Measurements from ENCODE around the gene MOCS2. TPM values are rescaled to one million over a fixed set of nuclear protein-coding genes. Genes with fewer than 3 reads are reported as not detected.

MOCS2 gene
- total and polyA plus RNA-seq, 2 donors from 2014 or later: 52.2 to 168 TPM

DNA sequence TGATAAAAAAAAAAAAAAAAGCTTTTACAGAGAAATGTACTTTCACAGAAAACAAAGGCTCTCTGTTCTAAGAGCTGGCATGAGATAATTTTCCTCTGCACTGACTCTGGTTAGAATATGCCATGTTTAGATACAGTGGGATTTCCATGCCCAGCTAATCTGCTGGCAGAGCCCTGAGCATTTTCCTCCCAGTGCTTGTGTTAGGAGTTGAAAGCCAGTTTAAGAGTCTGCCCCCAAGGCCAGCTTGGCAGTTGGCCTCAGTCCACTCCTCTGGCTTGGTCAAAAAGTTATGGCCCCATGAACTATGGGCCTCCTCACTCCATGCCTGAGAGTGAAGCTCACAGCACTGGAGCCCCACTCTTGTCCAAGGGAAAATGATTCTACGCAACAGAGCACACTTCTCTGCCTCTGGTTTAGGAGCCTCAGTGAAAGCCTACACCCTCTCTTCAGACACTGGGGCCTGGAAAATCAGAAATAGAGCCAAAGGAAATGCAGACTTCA is 21.9 kb downstream of the MOCS2 start:
- no peaks in the 10 kb centered on the region for H3K4me1 ChIP-seq (ENCODE audit: control insufficient read depth in 2 of 3, insufficient read depth in 2 of 3, low read depth in 1 of 3, low read length in 3 of 3)
- FAIRE-seq (no peak), DNase-seq (no peak)
- no peaks in the 10 kb centered on the region for H3K36me3 ChIP-seq (ENCODE audit: control insufficient read depth in 2 of 3, insufficient read depth in 3 of 3, low read length in 3 of 3)
- H3K9me3 ChIP-seq (ENCODE audit: control insufficient read depth in 2 of 3, insufficient read depth in 1 of 3, low read length in 3 of 3): no peaks in the 10 kb centered on the region
- intact Hi-C loops (cut with DNase I): no loop called here
- H3K9ac ChIP-seq (ENCODE audit: low read length in 3 of 3): no peak overlapping the region
- H3K27me3 ChIP-seq (ENCODE audit: control insufficient read depth, insufficient read depth, low read length): no peaks in the 10 kb centered on the region
- H3K27ac ChIP-seq (ENCODE audit: low read depth in 2 of 2, low read length in 2 of 2): no peak overlapping the region
- TF ChIP-seq CTCF (IDR thresholded peaks at IDR 0.05; ENCODE audit: borderline replicate concordance, extremely low read depth, insufficient read depth): no peak
- no peak overlapping the region for H3K4me3 ChIP-seq (ENCODE audit: low read length in 3 of 3)

DNA sequence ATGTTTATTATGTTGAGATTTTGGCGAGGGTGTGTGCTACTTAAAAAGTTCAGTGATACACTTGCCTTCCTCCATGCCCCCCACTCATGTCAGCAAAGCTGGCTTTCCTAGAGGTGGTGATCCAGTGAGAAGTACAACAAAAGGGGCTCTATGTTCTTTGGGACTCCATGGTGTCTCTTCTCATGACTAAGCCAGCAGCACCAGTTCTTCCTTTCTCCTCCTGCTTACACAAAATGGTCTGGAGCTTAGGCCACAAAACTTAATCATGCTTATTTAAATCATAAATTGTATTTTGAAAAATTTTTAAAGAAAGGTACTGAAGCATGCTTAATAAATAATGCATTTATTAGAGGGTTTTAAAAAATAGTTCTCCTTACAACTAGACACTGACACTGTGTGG is 22.4 kb downstream of the MOCS2 start:
- FAIRE-seq: no peak
- H3K9ac ChIP-seq (ENCODE audit: low read length in 3 of 3): no peak overlapping the region
- TF ChIP-seq CTCF (IDR thresholded peaks at IDR 0.05; ENCODE audit: borderline replicate concordance, extremely low read depth, insufficient read depth): no peak
- no peaks in the 10 kb centered on the region for H3K9me3 ChIP-seq (ENCODE audit: control insufficient read depth in 2 of 3, insufficient read depth in 1 of 3, low read length in 3 of 3)
- no peak overlapping the region for H3K27ac ChIP-seq (ENCODE audit: low read depth in 2 of 2, low read length in 2 of 2)
- no peak for DNase-seq
- no peak overlapping the region for H3K4me3 ChIP-seq (ENCODE audit: low read length in 3 of 3)
- H3K36me3 ChIP-seq (ENCODE audit: control insufficient read depth in 2 of 3, insufficient read depth in 3 of 3, low read length in 3 of 3): no peaks in the 10 kb centered on the region
- H3K4me1 ChIP-seq (ENCODE audit: control insufficient read depth in 2 of 3, insufficient read depth in 2 of 3, low read depth in 1 of 3, low read length in 3 of 3): no peaks in the 10 kb centered on the region
- intact Hi-C loops (cut with DNase I): no loop called here
- H3K27me3 ChIP-seq (ENCODE audit: control insufficient read depth, insufficient read depth, low read length): no peaks in the 10 kb centered on the region

GRCh38 chr5:53084546-53085255 is 24.9 kb downstream of the MOCS2 start:
- Histone ChIP-seq H3K27me3 (ENCODE audit: control insufficient read depth, insufficient read depth, low read length) (no peaks in the 10 kb centered on the region), H3K4me3 (ENCODE audit: low read length in 3 of 3) (no peak overlapping the region), H3K27ac (ENCODE audit: low read depth in 2 of 2, low read length in 2 of 2) (no peak overlapping the region), H3K9ac (ENCODE audit: low read length in 3 of 3) (no peak overlapping the region), H3K36me3 (ENCODE audit: control insufficient read depth in 2 of 3, insufficient read depth in 3 of 3, low read length in 3 of 3) (peaks cover 0 to 1% (median 0%) of the 10 kb centered on the region in 3 donors), H3K9me3 (ENCODE audit: control insufficient read depth in 2 of 3, insufficient read depth in 1 of 3, low read length in 3 of 3) (no peaks in the 10 kb centered on the region), H3K4me1 (ENCODE audit: control insufficient read depth in 2 of 3, insufficient read depth in 2 of 3, low read depth in 1 of 3, low read length in 3 of 3) (no peaks in the 10 kb centered on the region)
- no peak for FAIRE-seq
- TF ChIP-seq CTCF (IDR thresholded peaks at IDR 0.05; ENCODE audit: borderline replicate concordance, extremely low read depth, insufficient read depth): no peak
- no peak for DNase-seq
- intact Hi-C loops (cut with DNase I): no loop called here
